Islet precursor cell (in vitro differentiated cells): Measurements from ENCODE around the gene UNC5C.
A peak's percentile ranks its signal among the peaks of the same experiment; 100 is the strongest.

Source experiments
- DNase-seq: peaks from one replicate; pipeline ENCODE4 v3.0.0-alpha.2; 2018

Gene UNC5C

GRCh38 chr4:95256108-95256835 is 292.5 kb downstream of the UNC5C start:
- no peak for DNase-seq

GRCh38 chr4:95255396-95256107 is 293.2 kb downstream of the UNC5C start:
- DNase-seq, result no peak

GRCh38 chr4:95251568-95251967 is 297.2 kb downstream of the UNC5C start:
- DNase-seq, result no peak

GRCh38 chr4:95250544-95251137 is 298.1 kb downstream of the UNC5C start:
- DNase-seq, result peak; percentile 67

DNA sequence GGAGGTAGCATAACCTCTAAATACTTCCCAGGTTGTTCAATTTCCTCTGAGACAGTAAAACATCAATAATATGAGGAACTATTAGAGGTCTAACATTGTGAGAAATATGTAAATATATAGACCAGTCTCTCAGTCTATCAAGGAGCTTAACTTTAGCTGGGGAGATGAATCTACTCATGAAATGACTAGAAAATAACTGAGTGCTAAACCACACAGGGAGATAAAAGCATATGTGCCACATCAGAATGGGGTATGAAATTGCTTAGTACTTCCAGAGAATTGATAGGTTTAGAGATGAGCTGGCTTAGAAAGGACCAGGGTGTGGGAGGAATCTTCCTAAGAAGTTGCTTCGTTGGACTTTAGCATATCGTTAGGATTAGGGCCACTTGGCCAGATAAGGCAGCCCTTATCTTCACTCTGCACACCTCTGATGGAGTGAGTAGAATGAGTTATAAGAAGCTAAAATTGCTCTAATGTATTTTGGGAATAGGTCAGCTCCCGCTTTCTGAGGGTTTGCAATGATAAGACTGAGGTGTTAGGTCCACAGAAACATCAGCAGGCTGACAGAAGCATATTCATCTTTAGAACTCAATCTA is 299.2 kb downstream of the UNC5C start:
- no peak for DNase-seq

- DNase-seq, result no peak
Observed at GRCh38 chr4:95248720-95249425, 299.9 kb downstream of the UNC5C start.

DNA sequence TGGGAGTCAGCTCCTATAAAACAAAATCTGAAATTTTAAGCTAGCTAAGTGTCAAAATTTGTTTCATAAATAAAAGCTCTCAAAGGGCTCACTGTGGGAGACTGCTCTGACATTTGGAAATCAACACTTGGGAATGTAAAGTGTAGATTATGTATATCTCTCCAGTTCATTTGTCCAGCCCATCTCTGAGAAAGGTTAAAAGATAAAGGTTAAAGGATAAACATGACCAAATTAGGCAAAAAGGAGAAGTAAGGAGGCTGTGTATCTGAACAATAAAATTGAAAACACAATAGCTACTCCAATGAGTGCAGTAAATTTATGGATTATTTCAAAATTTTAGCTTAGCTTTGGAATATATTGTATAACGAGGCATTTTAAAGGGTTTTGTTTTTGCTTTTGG is 304.9 kb downstream of the UNC5C start:
- DNase-seq, result no peak

GRCh38 chr4:95238554-95238953 is 310.2 kb downstream of the UNC5C start:
- DNase-seq, result no peak

DNA sequence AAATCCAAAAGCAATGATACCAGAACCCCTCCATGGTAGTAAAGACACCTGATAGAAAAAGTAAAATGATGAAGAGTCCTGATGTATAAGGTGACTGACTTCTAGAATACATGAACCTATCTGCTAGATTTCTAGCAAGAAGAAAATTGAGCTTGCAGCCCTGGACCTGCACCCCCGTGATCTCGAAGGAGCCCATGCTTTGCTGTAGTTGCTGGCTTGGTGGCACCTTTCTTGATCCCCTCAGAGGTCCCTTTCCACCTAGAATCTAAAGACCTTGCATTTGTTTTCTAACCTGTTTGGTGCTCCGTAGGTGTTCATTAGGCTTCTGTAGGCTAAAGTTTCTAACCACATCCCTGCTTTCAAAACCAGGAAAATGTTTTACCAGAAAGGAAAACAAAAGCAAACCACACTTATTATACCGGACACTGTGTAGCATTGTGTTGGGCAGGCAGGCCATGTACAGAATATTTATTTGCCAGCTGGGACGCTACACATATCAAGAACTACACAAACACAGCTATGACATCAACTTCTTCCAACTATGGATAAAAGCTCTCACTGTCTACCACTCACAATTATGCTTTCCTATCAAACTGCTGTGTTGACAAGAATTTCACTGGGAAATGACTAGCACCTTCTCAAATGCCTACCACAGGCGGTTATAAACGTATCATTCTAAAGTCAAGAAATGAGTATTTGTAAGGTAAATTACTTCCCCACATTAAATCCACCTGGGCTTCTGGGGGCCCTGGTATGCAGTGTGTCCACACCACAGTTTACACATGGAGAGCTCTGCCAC is 316.2 kb downstream of the UNC5C start:
- DNase-seq, result no peak

DNA sequence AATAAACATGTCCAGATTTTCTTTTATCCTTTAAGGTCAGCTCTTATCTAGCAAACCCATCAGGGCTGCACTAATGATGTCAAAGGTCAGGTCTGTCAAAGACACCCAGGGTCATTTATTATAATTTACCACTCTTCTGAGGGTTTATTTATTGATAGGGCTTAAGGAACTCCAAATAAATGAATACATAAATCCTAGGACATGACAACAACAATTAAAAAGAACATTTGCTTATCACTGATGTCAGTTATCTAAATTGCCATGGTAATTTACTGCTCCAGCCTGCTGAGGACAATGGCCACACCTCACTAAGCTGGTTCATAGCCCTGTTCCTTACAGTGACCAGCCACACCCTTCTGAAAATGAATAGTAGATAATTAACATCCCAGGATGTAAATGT is 317.1 kb downstream of the UNC5C start:
- no peak for DNase-seq

DNA sequence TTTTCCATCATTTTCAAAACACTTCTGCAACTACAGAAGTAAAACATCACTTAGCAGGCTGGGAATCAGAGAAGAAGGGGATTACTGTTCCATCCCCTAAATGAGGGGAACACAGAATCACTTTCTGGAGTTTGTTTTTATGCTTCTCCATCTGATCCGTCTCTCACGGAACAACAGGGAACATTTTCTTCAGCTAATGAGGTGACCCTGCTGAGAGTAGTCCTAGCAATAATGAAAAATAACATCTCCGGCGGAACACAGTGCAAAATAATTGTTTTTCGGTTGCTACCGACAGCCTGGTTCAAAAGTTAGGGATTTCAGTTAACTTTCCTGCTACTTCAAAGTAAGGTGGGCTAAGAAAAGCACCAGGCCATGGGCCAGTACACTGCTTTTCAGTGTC is 322.9 kb downstream of the UNC5C start:
- no peak for DNase-seq

DNA sequence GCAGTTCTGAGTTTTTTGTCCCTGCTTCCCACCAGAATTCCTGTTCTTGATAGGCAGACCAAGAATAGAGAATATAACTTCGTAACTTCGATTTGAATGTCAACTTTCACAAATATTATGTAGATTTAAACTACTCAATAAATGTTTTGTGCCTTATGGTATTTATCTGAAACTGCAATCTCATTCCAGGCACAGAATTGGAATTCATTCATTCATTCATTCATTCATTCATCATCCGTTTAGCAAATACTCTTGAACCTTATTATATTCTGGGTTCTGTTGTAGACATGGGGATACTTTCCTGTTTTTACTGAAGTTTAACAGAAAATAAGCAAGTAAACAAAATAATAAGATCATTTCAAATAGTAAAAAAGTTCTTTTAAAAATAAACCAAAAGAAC is 324.4 kb downstream of the UNC5C start:
- no peak for DNase-seq

GRCh38 chr4:95220205-95221175 is 328.3 kb downstream of the UNC5C start:
- no peak for DNase-seq

- no peak for DNase-seq
Observed at GRCh38 chr4:95219109-95219508, 329.7 kb downstream of the UNC5C start.

DNA sequence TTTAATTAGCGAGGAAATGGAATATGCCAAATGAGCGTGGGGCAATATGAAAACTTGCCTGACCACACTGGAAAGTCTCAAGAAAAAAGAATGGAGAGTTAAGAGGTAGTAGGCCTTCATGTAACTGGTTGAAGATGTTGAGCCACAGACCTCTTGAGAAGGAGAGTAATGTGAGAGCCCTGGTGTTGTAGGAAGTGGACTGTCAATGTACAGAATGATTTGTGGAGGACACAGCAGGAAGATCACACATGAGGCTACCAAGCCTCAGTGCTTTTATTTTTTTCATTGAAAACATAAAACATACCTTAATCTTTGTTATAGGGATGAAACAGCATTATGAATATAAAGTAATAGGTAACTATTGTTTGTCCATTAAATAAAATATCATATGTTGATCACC is 331.6 kb downstream of the UNC5C start:
- DNase-seq, result no peak

DNA sequence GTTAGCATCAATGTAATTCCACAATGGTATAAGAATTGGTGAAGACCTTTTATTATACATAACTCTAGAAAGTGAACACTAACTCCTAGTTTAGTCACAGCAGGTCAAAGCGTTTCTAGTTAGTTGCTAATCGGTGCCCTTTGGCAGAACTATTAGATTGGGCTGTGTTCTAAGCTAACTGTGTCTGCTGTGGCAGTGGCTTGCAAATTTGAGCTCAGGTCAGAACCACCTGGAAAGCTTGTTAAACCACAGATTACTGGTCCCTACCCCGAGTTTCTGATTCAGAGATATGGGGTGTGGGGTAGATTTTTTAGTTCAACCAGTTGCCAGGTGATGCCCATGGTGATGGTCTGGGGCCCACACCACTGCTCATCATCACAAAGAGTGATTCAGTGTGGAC is 332.1 kb downstream of the UNC5C start:
- no peak for DNase-seq

GRCh38 chr4:95215991-95216605 is 332.7 kb downstream of the UNC5C start:
- no peak for DNase-seq

DNA sequence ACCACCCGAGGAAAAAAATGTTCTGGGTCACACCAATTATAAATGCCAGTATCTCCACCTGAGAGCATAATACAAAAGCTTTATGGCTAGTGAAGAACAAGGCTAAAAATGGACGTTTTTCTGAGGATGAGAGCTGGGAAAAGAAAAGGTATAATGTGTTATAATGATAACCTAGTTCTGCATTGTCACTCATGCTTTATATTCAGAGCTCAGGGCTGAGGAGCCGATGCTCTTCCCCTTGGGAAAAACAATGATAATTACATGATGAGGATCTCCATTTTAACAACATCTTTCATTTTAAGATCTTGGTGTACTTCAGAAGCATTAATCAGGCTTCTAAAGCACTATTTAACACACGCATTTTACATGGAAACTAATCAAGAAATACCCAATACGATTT is 333.7 kb downstream of the UNC5C start:
- DNase-seq, result no peak

DNA sequence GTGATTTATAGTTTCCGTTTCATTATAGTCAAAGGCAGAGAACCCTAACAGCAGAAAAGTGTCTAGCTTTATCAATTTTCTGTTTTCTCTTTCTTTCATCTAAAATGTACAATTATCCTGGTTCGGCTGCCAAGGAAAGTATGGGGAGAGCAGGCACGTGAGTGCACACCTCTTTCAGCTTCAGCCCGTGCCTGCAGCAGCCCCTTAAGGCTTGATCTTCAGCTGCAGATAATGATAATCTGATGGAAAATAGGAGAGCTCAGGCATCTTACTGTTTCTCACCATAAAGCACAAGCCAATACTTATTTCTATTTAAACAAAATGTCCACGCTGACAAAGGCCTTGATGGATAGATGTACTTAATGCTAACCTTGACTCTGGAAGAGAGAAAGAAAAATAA is 334.4 kb downstream of the UNC5C start:
- no peak for DNase-seq

DNA sequence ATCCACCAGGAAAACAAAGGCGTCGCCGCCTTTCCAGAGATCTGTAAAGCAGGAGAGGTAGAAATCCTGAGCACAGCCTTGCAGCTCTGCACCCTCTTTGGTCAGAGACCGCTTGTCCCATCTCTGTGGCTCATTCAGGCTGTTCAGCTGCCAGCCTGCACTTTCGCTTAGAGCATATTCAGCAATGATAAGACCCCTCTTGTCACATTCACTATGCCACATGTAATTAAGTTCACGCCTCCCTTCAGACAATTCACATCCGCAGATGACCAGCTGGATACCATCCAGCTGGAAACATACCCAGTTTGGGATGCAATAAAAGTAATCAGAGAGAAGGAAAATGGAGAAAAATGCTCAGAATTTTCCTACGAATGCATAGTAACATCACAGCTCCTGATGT is 335.4 kb downstream of the UNC5C start:
- DNase-seq, result no peak

GRCh38 chr4:95212692-95213091 is 336.1 kb downstream of the UNC5C start:
- DNase-seq, result no peak
